Keratinocyte (primary cell): ENCODE measurements around the gene GRIA1.

ENCODE experiments used
- CTCF ChIP-seq, 3 experiments: IDR thresholded peaks in 1 of 3; conservative IDR thresholded peaks in 1 of 3; optimal IDR thresholded peaks in 1 of 3; 2 replicates in 2 of 3; 3 replicates in 1 of 3; pipeline versions ENCODE3 to v1.5.1; 2011; ENCODE audit warnings: low read length in 3 of 3, mild to moderate bottlenecking in 3 of 3, moderate library complexity in 2 of 3, control low read depth in 1 of 3, inconsistent platforms in 1 of 3; ENCODE audit not compliant: insufficient read depth in 2 of 3; ENCODE audit errors: extremely low read depth in 1 of 3
- EZH2 ChIP-seq: IDR thresholded peaks from one replicate; pipeline ENCODE4 v1.6.1; 2012; ENCODE audit warnings: inconsistent platforms, mild to moderate bottlenecking, low read length, moderate library complexity

GRCh38 chr5:153539983-153540382 is 49.5 kb downstream of the GRIA1 start:
- TF ChIP-seq CTCF (optimal IDR thresholded peaks at IDR 0.05 in 1 of 3, IDR thresholded peaks at IDR 0.05 in 1 of 3, conservative IDR thresholded peaks at IDR 0.05 in 1 of 3; ENCODE audit: extremely low read depth in 1 of 3, insufficient read depth in 2 of 3, low read length in 3 of 3) (no peak), EZH2 (no peak)
